LNCAP (cell line): Measurements from ENCODE around the gene CCDC192.

Source experiments
- TF ChIP-seq, protein P1 (sequence below): fragments of 450-650 bp; IDR thresholded peaks from 2 replicates; pipeline ENCODE4 v1.5.1; 2017; ENCODE audit warnings: mild to moderate bottlenecking

The CCDC192 gene

GRCh38 chr5:127694518-127695171 lies 8.5 kb upstream of the CCDC192 start:
- TF ChIP-seq, protein P1, sequence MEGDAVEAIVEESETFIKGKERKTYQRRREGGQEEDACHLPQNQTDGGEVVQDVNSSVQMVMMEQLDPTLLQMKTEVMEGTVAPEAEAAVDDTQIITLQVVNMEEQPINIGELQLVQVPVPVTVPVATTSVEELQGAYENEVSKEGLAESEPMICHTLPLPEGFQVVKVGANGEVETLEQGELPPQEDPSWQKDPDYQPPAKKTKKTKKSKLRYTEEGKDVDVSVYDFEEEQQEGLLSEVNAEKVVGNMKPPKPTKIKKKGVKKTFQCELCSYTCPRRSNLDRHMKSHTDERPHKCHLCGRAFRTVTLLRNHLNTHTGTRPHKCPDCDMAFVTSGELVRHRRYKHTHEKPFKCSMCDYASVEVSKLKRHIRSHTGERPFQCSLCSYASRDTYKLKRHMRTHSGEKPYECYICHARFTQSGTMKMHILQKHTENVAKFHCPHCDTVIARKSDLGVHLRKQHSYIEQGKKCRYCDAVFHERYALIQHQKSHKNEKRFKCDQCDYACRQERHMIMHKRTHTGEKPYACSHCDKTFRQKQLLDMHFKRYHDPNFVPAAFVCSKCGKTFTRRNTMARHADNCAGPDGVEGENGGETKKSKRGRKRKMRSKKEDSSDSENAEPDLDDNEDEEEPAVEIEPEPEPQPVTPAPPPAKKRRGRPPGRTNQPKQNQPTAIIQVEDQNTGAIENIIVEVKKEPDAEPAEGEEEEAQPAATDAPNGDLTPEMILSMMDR = no peak

- TF ChIP-seq, protein P1 = no peak
Measured at GRCh38 chr5:127695346-127695745, 7.8 kb upstream of the CCDC192 start.

DNA sequence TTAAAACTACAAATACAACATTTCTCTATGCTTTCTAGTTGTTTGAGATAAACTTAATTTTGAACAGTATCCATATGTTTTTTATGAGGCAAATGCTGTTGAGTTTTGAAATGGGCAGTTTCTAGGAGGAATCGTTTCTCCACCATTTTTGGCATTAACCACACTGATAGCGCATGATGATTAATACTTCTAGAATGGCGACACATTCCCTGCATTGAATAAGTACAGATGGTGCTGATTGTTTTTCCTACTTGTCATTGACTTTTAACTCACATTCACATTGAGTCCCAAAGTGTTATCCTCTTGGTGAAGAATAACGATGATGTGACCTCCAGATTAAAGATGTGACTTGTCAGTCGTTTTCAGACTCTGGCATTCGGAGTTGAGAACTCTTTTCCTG lies 6.5 kb upstream of the CCDC192 start:
- TF ChIP-seq, protein P1 = no peak

DNA sequence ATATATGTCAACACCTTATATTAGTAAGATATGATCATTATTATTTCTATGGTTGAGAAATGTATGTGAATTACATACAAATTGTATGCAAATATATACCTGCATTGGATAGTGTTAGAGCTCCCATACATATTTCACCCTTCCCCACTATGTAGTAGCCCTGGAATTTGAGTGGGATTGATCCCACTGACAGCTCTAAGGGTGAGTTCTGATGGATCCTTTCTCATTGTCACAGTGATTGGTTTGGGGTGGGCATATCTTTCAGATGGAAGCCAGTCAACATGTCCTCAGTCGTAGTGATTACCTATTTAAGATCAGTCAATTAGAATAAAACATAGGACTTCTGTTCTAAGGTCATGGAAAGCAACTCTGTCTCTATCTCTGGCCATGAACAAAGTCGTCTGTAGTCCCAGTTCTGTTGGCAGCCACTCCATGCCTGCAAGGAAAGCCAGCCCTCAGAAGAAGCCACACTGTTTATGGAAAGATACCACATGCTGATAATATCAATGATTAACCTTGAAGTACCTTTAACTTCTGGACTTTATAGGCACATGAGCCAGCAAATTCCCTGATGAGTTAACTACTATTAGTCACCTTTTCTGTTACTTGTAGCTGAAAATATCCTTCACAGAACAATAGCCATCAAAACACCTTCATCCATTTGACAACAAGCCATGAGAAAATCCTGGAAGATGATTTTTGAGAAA lies 5.1 kb upstream of the CCDC192 start:
- TF ChIP-seq, protein P1 = no peak

DNA sequence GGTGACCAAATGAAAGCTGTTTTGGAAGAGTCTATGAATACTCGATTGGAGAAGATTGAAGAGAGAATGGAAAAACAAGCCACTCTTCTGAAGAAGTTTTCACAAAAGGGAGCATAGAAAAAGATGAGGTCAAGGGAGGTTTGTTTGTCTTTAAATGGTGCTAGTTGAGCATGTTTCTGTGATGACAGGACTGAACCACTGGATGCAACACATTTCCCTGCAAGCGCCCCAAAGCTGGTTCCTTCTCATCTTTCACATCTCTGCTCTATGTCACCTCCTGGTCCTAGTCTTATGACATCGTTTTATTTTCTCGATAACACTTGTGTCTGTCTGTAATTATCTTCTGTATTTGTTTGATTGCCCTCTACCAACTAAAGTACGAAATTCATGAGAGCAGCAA lies 3.8 kb upstream of the CCDC192 start:
- TF ChIP-seq, protein P1 = no peak

DNA sequence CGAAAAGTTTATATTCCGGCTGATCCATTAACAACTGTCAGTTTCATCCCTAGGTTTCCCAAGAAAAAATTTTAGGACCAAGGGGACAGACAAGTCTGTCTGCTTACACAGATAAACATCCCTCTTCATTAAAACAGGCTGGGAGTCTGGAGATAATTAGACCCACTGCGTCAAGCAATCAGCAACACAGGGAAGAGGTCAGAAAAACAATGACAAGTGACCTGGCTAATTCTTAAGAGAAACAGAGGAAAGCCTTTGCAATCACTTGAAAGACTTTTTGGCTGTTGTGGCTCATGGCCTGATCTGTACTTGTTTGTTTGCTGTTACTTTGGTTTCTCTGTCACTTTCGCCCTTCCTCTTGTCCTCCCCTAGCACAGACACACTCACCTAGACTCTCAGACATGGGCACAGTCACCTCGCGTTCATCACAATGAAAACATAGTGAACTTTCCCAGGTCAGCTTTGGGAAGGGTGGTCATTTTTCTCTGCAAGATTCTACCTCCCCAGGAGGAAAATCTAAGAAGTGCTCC lies 2.9 kb upstream of the CCDC192 start:
- TF ChIP-seq, protein P1 = no peak

GRCh38 chr5:127702434-127702833 lies 757 bp upstream of the CCDC192 start:
- TF ChIP-seq, protein P1 = no peak
